ENCODE results near the gene AGAP2. TPM values are rescaled to one million over a fixed set of nuclear protein-coding genes. Genes with fewer than 3 reads are reported as not detected.

AGAP2 gene
- polyA plus RNA-seq, 1 donor (not counting 4 experiments of a cell fraction or from before 2014, with no cell fraction given) = 0.13 TPM

DNA sequence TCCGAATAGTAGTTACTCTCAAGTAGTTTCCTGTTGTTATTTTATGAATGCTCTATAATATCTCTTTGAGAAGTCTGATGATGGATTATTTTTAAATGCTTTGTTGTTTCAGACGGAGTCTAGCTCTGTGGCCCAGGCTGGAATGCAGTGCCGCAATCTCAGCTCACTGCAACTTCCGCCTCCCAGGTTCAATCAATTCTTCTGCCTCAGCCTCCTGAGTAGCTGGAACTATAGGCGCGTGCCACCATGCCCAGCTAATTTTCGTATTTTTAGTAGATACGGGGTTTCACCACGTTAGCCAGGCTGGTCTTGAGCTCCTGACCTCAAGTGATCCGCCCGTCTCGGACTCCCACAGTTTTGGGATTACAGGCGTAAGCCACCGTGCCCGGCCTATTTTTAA is 46.0 kb downstream of the AGAP2 start:
- H2AFZ ChIP-seq (ENCODE audit: control insufficient read depth, low read length) = no peak overlapping the region
- no peaks in the 10 kb centered on the region for H4K20me1 ChIP-seq (ENCODE audit: control insufficient read depth, extremely low read depth, insufficient read depth, low read length)
- no peaks in the 10 kb centered on the region for H3K27me3 ChIP-seq (ENCODE audit: control insufficient read depth, extremely low read depth, insufficient read depth, low read length)
- DNase-seq (ENCODE audit: low read depth, low spot score) (no peak), FAIRE-seq (no peak)
- H3K9me1 ChIP-seq (ENCODE audit: control insufficient read depth, extremely low read depth, insufficient read depth, low read length) = no peaks in the 10 kb centered on the region
- H3K27ac ChIP-seq (ENCODE audit: control insufficient read depth, insufficient read depth, low read length) = no peak overlapping the region
- no peak overlapping the region for H3K4me2 ChIP-seq (ENCODE audit: control insufficient read depth, extremely low read depth, insufficient read depth, low read depth, low read length)
- TF ChIP-seq, protein P1, sequence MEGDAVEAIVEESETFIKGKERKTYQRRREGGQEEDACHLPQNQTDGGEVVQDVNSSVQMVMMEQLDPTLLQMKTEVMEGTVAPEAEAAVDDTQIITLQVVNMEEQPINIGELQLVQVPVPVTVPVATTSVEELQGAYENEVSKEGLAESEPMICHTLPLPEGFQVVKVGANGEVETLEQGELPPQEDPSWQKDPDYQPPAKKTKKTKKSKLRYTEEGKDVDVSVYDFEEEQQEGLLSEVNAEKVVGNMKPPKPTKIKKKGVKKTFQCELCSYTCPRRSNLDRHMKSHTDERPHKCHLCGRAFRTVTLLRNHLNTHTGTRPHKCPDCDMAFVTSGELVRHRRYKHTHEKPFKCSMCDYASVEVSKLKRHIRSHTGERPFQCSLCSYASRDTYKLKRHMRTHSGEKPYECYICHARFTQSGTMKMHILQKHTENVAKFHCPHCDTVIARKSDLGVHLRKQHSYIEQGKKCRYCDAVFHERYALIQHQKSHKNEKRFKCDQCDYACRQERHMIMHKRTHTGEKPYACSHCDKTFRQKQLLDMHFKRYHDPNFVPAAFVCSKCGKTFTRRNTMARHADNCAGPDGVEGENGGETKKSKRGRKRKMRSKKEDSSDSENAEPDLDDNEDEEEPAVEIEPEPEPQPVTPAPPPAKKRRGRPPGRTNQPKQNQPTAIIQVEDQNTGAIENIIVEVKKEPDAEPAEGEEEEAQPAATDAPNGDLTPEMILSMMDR (optimal IDR thresholded peaks at IDR 0.05 in 1 of 3, IDR thresholded peaks at IDR 0.05 in 1 of 3, conservative IDR thresholded peaks at IDR 0.05 in 1 of 3; ENCODE audit: extremely low read depth in 1 of 3, insufficient read depth in 2 of 3, low read length in 3 of 3) = no peak
- TF ChIP-seq EZH2 (IDR thresholded peaks at IDR 0.05; ENCODE audit: low read length) = no peak
- dilution Hi-C loops (cut with MboI; ENCODE audit: extremely low pct_ligation_motif_present, low sequenced_read_pairs) = no loop called here
- H3K9me3 ChIP-seq (ENCODE audit: control insufficient read depth, low read depth, low read length) = no peaks in the 10 kb centered on the region
- H3K4me1 ChIP-seq (ENCODE audit: control insufficient read depth, extremely low read depth, insufficient read depth, low read length) = peaks cover 10% of the 10 kb centered on the region
- H3K36me3 ChIP-seq (ENCODE audit: control insufficient read depth in 2 of 2, extremely low read depth in 1 of 2, insufficient read depth in 2 of 2, low read length in 2 of 2) = peaks cover 2 to 8% of the 10 kb centered on the region in 2 experiments
- peaks cover 7% of the 10 kb centered on the region for H3K79me2 ChIP-seq (ENCODE audit: control insufficient read depth, insufficient read depth, low read length)
- no peak overlapping the region for H3K4me3 ChIP-seq (ENCODE audit: control insufficient read depth in 2 of 3, extremely low read depth in 1 of 3, insufficient read depth in 2 of 3, low read depth in 1 of 3, low read length in 3 of 3)
- H3K9ac ChIP-seq (ENCODE audit: control insufficient read depth, extremely low read depth, insufficient read depth, low read length) = no peak overlapping the region

DNA sequence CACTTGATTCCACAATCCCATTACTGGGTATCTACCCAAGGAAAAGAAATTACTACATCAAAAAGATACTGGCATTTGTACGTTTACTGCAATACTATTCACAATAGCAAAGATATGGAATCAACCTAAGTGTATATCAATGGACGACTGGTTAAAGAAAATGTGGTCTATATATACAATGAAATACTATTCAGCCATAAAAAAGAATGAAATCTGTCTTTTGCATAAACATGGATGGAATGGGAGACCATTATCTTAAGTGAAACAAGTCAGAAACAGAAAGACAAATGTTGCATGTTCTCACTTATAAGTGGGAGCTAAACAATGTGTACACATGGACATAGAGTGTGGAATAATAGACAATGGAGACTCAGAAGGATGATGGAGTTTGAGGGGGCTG is 49.6 kb downstream of the AGAP2 start:
- no peak overlapping the region for H3K27ac ChIP-seq (ENCODE audit: control insufficient read depth, insufficient read depth, low read length)
- H3K9ac ChIP-seq (ENCODE audit: control insufficient read depth, extremely low read depth, insufficient read depth, low read length) = no peak overlapping the region
- H3K36me3 ChIP-seq (ENCODE audit: control insufficient read depth in 2 of 2, extremely low read depth in 1 of 2, insufficient read depth in 2 of 2, low read length in 2 of 2) = no peaks in the 10 kb centered on the region
- peaks cover 4% of the 10 kb centered on the region for H3K27me3 ChIP-seq (ENCODE audit: control insufficient read depth, extremely low read depth, insufficient read depth, low read length)
- no peak for FAIRE-seq
- H3K9me3 ChIP-seq (ENCODE audit: control insufficient read depth, low read depth, low read length) = no peaks in the 10 kb centered on the region
- H3K9me1 ChIP-seq (ENCODE audit: control insufficient read depth, extremely low read depth, insufficient read depth, low read length) = no peaks in the 10 kb centered on the region
- no peak overlapping the region for H3K4me2 ChIP-seq (ENCODE audit: control insufficient read depth, extremely low read depth, insufficient read depth, low read depth, low read length)
- no peaks in the 10 kb centered on the region for H3K79me2 ChIP-seq (ENCODE audit: control insufficient read depth, insufficient read depth, low read length)
- dilution Hi-C loops (cut with MboI; ENCODE audit: extremely low pct_ligation_motif_present, low sequenced_read_pairs) = no loop called here
- DNase-seq (ENCODE audit: low read depth, low spot score) = no peak
- H4K20me1 ChIP-seq (ENCODE audit: control insufficient read depth, extremely low read depth, insufficient read depth, low read length) = no peaks in the 10 kb centered on the region
- H2AFZ ChIP-seq (ENCODE audit: control insufficient read depth, low read length) = no peak overlapping the region
- H3K4me1 ChIP-seq (ENCODE audit: control insufficient read depth, extremely low read depth, insufficient read depth, low read length) = peaks cover 4% of the 10 kb centered on the region
- TF ChIP-seq, protein P1 (optimal IDR thresholded peaks at IDR 0.05 in 1 of 3, IDR thresholded peaks at IDR 0.05 in 1 of 3, conservative IDR thresholded peaks at IDR 0.05 in 1 of 3; ENCODE audit: extremely low read depth in 1 of 3, insufficient read depth in 2 of 3, low read length in 3 of 3) = no peak
- no peak for TF ChIP-seq EZH2 (IDR thresholded peaks at IDR 0.05; ENCODE audit: low read length)
- H3K4me3 ChIP-seq (ENCODE audit: control insufficient read depth in 2 of 3, extremely low read depth in 1 of 3, insufficient read depth in 2 of 3, low read depth in 1 of 3, low read length in 3 of 3) = no peak overlapping the region
